ENCODE results near the gene TBC1D25.

TBC1D25 gene

GRCh38 chrX:48539345-48540027 is at the start of gene TBC1D25:
TBC1D25 (plus strand) TSS chrX:48539714; CDS start chrX:48539798, 84 bp downstream.
- DNase-seq: peak; percentile 98

GRCh38 chrX:48489892-48490291 is 49.6 kb upstream of the TBC1D25 start:
- DNase-seq: no peak

DNA sequence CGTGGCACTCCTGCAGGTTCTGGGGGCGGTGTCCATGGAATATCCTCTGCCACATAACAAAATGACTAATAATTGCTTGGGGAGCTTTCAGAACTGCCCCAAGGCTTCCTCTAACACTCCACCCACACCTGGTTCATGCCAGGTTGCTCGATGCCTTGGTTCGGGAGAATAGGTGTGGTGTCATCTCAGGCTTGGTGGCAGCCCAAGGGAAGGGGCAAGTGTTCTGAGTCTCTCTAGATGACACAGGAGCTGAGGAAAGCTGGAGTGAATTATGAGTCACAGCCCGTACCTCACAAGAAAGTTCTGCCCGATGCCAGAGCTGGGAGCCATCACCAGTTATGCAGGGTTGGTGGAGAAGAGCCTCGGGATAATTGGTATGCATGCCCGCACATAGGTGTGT is 48.9 kb upstream of the TBC1D25 start:
- no peak for DNase-seq

DNA sequence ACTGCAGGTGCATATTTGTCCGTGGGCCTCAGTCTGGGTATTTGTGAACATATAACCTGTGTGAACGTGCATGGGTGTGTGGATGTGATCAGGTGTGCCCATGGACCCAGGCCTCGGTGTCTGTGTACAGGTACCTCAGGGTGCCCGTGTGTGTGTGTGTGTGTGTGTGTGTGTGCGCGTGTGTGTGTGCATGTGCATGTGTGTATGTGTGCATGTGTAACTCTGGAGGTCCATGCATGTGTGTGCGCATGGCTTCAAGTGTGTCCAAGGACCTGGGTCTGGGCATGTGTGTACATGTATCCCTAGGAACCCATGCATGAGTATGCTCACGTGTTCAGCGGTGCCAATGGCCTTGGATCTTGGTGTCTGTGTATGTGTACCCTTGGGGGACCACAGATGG is 47.7 kb upstream of the TBC1D25 start:
- DNase-seq: no peak

DNA sequence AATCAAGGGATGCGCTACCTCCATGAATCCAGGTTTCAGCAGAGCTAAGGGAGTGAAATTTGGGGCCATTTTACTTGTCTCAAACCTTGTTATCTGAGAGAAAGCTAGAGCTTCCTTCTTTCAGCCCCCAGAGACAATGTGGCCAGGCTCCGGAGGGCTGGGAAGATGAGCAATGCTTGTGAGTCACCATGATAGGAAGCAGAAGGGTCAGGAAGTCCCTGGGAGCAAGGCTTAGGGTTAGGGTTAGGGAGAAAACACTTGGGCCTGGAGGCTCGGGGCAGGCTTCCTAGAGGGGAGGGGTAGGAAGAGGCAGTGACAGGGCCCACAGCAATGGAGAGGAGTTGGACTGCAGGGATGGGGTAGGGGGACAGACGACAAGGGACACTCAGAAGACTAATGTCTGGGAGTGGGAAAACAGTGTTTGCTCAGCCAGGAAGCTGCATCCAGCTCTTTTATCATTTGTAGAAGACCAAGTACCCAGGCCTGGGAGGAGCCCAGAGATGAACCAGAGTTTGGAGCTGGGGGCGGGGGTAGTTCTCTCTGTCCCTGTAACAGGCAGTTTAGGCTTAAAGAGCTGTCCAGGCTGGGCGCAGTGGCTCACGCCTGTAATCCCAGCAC is 47.1 kb upstream of the TBC1D25 start:
- no peak for DNase-seq

DNA sequence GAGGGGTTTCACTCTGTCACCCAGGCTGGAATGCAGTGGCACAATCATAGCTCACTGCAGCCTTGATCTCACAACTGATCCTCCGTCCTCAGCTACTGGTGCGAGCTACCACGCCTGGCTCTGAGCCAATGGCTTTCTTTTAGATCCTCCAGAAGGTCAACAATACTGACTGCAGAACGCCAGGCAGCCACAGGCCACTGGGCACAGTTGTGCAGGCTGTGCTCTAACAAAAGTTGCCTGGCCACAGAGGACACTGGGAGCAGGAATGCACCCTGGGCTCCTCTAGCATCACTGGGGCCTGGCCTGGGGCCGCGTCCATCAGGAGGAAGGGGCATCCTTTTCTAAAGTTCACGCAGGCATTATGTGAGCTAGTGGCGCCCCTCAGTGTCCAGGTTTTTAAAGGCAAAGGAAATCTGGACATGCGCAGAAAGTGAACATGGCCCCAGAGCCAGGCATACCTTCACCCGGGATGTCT is 45.6 kb upstream of the TBC1D25 start:
- peak; percentile 65 for DNase-seq

- DNase-seq: no peak
Observed at GRCh38 chrX:48496660-48497059, 42.9 kb upstream of the TBC1D25 start.

DNA sequence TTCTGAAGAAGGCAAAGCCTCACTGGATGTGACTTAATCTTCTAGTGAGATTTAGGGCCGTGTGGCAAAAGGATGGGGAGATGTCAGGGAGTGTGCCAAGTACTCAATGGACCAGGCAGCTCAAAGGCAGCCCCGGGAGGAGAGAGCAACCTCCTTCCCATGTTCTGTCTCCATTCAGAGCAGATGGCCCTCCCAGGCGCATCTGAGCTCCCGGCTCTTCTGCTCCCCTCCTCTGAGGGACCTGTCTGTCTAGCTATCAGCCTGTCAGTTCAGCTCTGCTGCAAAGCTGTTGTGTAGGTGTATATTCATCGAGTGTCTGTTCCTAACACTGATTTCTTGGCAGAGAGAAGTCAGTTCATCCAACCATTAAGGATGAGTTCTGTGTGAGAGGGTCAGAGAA is 41.6 kb upstream of the TBC1D25 start:
- DNase-seq: no peak

- DNase-seq: no peak
Observed at GRCh38 chrX:48498374-48498809, 41.1 kb upstream of the TBC1D25 start.

DNA sequence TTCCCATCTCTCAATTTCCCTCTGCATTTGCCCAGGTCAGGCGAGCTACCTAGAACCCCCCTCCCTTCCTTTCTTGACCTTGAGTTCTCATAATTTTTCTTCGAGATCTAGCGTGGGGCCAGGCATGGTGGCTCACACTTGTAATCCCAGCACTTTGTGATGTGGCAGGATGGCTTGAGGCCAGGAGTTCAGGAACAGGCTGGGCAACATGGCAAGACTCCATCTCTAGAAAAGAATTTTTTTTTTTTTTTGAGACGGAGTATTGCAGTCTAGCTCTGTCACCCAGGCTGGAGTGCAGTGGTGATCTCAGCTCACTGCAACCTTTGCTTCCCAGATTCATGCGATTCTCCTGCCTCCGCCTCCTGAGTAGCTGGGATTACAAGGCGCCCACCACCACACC is 35.3 kb upstream of the TBC1D25 start:
- no peak for DNase-seq

- DNase-seq: no peak
Observed at GRCh38 chrX:48505481-48505880, 34.0 kb upstream of the TBC1D25 start.

DNA sequence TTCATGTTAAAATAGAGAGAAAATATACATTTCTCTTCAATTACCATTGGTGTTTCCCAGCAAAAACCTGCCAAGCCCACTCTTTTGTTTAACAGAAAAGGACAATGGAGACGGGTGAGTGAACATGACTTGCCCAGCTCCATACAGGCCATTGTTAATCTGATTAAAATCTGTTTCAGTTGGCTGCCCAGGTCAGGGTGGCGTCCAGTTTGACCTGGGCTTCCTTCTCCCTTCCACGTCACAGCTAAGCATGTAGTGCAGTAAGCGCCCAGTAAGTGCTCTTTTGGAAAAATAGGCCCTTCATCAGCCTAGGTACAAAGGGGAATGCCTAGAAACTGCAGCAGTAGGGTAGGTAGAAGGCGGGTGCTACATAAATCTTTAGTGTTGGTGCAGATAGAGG is 32.3 kb upstream of the TBC1D25 start:
- no peak for DNase-seq

- peak; percentile 88 for DNase-seq
Observed at GRCh38 chrX:48508400-48509244, 30.9 kb upstream of the TBC1D25 start, which contains the start of gene PORCN. PORCN (plus strand) TSS chrX:48508992; CDS start chrX:48509821, 829 bp downstream.

DNA sequence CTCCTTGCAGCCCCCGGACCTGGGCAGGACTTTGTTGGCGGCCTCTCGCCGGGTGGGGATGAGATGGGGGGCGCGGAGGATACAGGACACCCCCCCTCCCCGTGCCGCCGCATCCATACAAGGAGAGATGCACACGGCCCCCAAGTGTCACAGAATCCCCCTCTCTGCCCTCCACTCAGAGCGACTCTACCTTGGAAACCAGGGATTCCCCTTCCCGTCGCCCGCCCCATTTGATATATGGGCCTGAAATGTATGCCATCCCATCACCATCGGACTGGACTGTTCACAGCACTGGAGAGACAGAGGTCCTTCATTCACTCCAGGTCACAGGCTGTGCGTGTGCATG is 30.3 kb upstream of the TBC1D25 start:
- no peak for DNase-seq

- DNase-seq: no peak
Observed at GRCh38 chrX:48509619-48510018, 29.9 kb upstream of the TBC1D25 start.

DNA sequence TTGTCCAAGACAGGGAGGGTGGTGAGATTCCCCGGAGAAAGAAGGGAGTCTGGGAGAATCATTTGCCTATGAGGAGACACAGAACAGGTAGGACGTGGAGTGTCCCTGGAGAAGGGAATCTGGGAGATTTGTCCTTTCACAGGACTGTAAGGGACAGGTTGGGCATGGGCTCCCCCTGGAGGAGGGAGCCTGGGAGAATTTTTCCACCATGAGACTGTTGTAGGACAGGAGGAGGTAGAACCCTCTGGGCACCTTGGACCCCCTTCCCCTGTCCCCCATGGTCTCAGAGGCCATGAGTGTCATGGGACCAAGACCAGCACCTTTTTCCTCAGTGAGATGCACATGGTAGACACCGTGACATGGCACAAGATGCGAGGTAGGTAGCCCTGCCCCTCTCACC is 28.0 kb upstream of the TBC1D25 start:
- no peak for DNase-seq

GRCh38 chrX:48512371-48512935 is 27.1 kb upstream of the TBC1D25 start:
- no peak for DNase-seq

GRCh38 chrX:48513670-48514069 is 25.8 kb upstream of the TBC1D25 start:
- DNase-seq: no peak

DNA sequence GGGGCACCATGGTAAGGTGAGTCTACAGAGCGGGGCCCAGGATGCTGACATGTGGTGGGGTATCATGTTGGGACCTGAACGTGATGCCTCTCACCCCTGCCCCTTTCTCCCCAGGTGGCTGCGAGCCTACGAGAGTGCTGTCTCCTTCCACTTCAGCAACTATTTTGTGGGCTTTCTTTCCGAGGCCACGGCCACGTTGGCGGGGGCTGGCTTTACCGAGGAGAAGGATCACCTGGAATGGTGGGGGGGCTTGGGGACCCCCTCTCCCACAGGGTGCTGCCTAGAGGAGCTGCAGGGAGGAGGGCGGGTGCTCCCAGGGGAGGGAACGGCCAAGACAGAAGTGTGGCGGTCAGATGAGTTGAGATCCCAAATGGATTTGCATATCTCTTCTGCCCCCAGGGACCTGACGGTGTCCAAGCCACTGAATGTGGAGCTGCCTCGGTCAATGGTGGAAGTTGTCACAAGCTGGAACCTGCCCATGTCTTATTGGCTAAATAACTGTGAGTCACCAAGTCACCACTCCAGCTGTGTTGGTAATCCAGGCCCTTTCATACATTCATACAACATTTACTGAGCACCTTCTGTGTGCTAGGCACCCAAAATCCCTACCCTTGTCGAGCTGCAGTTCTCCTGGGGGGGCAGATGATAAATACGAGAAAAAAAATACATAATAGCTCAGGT is 25.2 kb upstream of the TBC1D25 start:
- no peak for DNase-seq

DNA sequence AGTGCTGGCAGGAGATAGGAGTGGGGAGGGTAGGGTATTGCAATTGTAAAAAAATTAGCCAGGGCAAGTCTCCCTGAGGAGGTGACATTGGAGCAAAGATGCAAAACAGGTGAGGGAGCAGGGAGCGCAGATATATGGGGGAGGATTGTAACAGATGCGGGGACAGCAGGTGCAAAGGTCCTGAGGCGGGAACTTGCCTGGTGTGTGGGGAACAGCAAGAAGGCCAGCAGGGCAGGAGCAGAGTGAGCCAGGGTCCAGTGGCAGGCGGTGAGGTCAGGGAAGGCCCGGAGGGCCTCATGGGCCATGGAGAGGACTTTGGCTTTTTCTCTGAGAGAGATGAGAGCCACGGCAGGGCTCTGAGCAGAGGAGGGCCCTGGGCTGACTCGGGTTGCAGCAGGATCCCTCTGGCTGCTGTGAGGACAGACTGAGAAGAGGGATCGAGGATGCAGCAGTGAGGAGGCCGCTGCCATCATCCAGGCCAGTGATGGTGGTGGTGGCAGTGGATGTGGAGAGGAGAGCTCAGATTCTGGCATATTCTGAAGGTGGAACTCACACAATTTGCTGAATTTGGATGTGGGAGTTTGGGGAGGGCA is 24.6 kb upstream of the TBC1D25 start:
- DNase-seq: no peak

- no peak for DNase-seq
Observed at GRCh38 chrX:48515842-48516241, 23.7 kb upstream of the TBC1D25 start.

- DNase-seq: no peak
Observed at GRCh38 chrX:48516285-48516684, 23.2 kb upstream of the TBC1D25 start.

Measured in RPMI8226 (cell line).